Measurements from ENCODE around the gene RAPGEF3.

The RAPGEF3 gene

DNA sequence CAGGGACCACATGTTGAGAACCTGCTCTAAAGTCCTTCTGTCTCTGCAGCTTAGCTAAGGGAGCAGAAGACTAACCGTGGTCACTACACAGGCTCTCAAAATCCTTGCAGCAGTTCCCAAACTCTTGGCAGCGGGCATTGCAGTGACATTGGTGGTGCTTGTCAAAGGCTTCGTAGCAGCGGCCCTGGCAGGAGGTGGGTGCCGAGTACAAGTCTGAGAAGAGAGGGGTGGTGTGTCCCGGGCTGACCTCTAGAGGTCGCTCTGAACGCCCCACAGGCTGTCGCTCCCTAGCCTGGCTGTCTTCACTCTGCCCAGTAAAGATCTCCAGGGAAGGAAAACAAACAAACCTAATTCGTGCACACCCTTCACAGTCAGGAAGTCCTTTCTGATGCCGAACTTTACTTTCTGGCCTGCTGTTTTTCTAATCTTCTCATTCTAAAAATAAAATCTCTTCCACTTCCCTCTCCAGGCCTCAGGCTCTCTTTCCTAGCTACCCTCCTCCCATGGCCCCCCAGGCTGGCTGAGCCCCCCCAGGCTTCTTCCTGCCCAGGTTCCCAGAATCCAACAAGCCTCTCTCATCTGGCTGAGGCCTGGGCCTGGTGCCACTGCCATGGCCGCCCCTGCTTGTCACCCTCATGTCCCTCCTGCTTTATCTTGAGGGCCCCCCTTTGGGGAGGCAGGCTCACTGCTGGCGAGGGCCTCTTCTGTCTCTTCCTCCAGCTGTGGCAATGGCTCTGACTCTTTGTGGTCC is 41.1 kb downstream of the RAPGEF3 start:
- DNase-seq = peak; percentile 85

DNA sequence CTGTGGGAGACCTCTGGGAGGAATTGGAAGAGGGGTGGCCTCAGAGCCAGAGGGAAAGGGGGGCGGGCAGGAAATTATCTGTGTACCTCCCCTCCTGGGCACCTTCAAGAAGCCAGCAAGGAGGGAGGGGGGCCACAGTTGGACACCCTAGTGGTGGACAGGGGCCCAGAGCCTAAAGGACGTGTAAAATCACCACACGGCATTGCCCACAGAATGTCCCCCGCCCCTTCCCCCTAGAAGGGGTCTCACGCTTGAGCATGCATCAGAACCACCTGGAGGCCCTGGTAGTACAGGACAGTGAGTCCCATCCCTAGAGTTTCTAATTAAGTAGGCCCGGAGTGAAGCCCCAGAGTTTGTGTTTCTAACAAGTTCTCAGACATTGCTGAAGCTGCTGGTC is 41.6 kb downstream of the RAPGEF3 start:
- no peak for DNase-seq

DNA sequence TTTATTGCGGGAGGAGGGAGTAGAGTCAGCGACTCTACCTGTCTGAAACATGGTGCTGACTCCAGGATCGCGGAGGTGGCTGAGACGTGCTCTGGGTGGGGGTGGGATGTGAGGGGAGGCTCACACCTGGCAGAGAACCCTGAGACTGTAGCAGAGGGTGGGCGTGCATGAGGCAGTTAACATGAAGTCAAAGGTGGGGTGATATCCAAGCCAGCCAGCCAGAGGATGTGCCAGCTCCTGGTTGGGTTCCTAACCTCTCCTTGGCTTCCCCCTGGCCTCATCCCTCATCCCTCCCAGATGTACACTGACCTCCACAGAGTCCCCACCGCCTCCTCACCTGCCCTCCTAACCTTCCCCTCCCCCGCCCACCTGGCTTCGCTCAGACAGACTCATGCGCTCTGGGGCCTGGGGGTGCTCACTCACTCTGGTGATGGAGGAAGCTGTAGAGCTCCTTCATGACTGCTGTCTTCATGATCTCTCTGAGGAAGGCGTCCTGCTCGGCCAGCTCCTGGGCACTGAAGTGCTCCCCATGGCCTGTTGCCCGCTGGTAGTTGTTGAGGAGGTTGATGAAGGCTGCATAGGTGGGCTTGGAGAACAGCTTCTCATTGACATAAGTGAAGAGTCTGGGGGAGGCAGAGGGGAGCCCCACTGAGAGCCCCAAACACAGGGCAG is 42.7 kb downstream of the RAPGEF3 start:
- DNase-seq = no peak

DNA sequence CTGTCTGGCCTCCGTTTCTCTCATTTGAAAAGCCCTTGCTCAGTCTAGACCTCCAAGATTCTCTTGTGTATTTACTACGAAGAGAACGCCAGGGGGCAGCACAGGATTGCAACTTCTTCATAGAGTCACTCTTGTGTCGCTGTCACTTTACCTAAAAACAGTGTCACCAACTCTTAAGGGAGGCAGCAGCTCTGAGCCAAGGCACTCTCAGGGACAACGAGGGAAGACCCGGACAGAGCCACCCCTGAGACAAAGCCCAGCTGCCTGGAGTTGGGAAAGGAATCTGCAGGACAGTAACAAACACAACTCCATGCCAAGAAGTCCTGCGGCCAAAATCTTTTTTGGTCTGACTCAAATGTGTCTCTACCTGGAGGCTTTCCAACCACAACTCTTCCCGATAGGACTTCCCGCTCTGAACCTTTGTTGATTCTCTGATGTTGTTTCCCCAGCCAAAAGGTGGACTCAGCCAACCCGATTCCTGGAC is 43.2 kb downstream of the RAPGEF3 start:
- DNase-seq = peak; percentile 67

DNA sequence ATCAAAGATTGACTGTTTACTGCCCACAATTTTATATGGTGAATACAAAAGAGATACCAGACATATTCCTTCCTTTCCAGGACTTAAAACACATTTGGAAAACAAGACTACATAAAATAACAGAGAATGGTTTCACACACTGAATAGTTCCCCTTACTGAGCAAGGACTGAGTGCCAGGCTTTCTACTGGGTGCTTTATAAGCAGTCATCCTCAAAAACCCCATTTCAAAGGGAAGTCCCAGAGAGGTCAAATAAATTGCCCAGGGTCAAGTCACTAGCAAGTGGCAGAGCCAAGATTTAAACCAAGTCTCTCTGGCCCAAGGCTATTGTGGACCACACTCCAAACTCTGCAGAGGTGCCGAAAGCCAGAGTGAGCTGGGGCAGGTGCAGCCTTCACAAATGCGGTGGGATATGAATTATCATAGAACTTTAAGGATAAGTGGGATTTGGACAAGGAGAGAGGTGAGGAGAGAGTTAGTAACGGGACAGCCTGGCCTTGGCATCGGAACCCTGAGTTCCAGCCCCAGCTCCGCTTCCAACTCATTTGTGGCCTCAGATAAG is 43.8 kb downstream of the RAPGEF3 start:
- no peak for DNase-seq

- no peak for DNase-seq
Observed at GRCh38 chr12:47712171-47712570, 46.5 kb downstream of the RAPGEF3 start.

DNA sequence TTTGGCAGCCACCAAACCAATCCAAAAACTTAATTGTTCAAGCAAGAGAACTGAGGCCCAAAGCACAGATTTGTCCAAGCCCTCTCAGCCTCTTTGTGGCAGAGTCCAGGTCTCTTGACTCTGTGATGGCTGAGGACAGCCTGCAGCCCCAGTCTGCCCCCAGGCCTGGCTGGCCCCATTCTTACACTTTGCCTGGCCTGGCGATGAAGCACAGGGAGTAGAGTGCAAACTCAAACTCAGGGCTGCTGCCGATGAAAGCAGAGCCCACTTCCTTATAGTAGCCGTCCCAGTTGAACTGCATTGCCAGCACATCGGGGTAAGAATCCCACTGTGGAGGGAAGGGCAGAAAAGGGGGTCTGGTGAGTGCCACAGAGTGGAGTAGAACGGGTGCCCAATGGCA is 47.2 kb downstream of the RAPGEF3 start:
- DNase-seq = no peak

DNA sequence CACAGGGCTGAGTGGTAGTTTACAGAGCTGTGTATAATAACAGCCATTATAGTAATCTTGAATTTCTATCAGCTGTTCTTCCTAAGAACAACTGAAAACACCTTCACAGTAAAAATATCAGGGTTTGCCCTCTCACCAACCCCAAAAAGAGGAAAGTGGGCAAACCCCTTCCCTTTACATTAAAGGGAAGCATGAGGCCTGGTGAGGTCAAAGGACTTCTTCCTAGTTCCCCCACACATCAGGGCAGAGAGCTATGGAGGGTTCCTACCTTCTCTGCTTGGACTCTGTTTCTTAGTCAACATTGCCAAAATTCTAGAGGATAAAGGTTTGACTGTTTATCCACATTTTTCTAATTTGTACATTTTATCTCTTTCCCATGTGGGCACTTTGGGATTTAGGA is 48.4 kb downstream of the RAPGEF3 start:
- DNase-seq = no peak

DNA sequence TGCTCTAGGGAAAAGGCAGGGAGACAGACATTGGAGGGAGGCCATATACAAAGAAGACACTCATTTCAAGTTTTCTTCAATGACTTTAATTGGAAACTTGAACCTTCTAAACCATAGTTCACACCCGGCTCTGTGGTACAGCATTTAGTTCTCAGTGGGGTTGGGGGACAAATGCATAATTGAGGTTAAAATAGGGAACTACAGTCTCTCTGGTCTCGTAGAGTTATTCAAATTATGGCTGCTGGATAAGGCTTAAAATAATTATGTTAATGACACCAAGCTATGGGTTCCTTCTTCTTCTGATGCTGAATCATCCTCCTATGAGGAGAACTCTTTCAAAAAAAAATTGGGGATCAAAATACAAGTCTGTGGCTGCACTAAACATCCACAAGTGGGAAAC is 49.0 kb downstream of the RAPGEF3 start:
- no peak for DNase-seq

GRCh38 chr12:47709237-47709636 is 49.4 kb downstream of the RAPGEF3 start:
- no peak for DNase-seq

DNA sequence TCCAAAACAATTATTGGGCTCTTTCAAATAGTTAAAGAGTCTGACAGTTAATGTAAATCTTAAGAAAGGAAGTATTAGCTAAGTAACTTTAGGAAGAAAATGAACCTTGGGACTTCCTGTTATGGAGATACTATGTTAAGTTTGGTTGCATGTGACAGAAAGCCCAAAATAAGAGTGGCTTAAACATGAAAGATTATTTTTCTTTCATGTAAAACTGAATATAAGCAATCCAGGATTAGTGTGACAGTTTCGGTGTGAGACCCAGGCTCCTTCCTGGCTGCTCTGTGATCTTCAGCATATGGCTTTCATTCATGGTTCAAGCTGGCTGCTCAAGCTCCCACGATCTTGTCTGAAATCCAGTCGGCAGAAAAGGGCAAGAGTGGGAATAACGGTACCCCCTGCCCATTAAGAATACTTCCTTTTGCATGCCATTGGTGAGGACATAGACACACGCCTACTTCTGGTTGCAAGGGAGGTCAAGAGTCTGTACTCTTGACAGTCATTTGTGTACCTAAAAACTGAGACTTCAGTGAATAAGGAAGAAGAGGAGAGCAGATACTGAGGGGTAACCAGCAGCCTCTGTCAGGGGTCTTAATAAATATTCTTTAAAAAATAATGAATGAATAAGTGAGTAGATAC is 50.7 kb downstream of the RAPGEF3 start:
- DNase-seq = no peak

DNA sequence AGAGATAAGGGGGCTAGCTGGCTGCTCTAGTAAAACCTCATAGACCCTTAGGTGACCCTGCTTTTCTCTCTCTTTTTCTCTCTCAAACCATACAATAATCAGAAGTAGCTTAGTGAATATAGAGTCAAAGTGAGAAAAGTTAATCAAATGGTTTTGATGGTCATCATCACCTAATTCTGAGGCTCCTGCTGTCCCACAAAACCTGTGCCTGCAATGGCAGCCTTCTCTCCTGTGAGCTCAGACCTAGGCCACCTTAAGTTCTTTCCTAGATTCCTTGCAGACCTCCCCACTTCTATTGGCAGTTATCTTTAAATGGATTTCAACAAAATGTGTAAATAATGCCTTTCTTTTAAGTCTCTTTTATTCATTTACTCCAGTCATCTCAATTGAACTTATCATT is 51.3 kb downstream of the RAPGEF3 start:
- DNase-seq = no peak

GRCh38 chr12:47705566-47706425 is 52.9 kb downstream of the RAPGEF3 start, which contains the start of gene RPAP3:
Gene RPAP3 (minus strand): TSS chr12:47706030. CDS start chr12:47702840, 3,190 bp downstream.
- peak; percentile 96 for DNase-seq

- DNase-seq = no peak
Observed at GRCh38 chr12:47705229-47705565, 53.5 kb downstream of the RAPGEF3 start.

GRCh38 chr12:47704719-47705118 is 54.0 kb downstream of the RAPGEF3 start:
- DNase-seq = no peak

DNA sequence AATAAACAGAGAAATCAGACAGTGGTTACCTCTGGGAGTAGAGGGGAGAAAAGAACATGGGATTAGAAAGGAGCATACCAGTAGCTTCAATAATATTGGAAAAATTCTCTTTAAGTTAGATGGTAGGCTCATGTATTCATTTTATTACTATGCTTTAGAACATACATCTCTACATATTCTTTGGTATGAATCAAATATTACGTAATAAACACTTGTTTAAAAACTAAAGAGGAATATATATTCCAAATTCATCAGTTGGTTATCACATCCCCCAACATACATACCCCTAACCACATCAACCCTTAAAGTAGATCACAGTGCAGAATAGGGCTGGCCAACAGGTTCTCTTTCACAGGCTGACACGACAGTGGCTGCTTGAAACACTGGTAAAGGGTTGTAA is 58.4 kb downstream of the RAPGEF3 start:
- DNase-seq = no peak

GRCh38 chr12:47698631-47699030 is 60.0 kb downstream of the RAPGEF3 start:
- DNase-seq = no peak

- no peak for DNase-seq
Observed at GRCh38 chr12:47698055-47698454, 60.6 kb downstream of the RAPGEF3 start.

DNA sequence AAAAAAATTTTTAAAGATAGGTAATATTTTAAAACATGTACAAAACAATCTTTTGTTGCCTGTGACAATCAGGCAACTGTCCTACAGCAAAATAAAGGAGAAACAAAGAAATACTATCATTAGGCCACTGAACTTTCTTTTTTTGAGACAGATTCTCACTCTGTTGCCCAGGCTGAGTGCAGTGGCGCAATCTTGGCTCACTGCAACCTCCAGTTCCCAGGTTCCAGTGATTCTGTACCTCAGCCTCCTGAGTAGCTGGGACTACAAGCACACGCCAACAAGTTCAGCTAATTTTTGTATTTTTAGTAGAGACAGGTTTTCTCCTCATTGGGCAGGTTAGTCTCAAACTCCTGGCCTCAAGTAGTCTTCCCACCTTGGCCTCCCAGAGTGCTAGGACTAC is 69.5 kb downstream of the RAPGEF3 start:
- no peak for DNase-seq

- no peak for DNase-seq
Observed at GRCh38 chr12:47687636-47688035, 71.0 kb downstream of the RAPGEF3 start.

GRCh38 chr12:47686645-47687240 is 71.9 kb downstream of the RAPGEF3 start:
- DNase-seq = no peak
